ENCODE measurements around the gene AKT1. TPM values are rescaled to one million over a fixed set of nuclear protein-coding genes. Genes with fewer than 3 reads are reported as not detected.

AKT1 gene
- total and polyA plus RNA-seq, 2 of the 13 experiments (the other 11 are each of a cell fraction or from before 2014, with no cell fraction given) = 96.2 to 116 TPM

DNA sequence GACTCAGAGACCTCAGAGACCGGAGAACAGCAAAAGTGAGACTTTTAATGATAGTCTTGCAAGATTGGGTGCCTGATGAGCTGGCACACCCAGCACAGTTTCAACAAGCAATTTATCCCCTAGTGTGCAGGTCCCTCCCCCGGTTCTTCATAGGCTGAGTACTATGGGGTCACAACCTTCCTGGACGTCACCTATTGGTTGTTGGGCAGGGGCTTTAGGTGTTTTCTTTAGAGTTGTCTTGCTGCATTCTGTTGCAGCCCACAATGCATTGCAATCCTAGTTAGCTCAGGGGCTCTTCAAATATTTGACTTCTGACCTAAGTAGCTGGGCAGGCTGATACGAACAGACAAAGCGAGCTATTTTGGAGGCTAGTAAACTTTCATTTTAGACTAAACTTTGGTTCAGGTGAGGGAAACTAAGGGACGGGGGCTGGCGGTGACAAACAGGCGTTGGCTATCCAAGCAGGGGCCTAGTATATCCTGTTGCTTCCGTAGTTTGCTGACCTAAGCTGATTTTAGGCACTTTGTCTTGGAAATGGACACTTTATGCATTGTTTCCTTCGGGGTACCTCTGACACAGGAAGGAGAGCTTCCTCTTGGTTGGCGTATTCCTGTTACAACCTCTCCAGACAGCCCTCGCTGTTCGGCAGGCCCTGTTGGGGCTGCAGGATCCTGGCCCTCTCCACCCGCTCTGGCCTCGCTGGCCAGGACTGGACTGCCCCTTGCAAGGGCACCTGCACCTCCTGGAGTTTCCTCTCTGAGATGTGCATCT is 28.5 kb downstream of the AKT1 start (continued):
- no peak for TF ChIP-seq ZSCAN22 (CRISPR knock-in tag; IDR thresholded peaks at IDR 0.05)
- no peak for TF ChIP-seq KAT2B (IDR thresholded peaks at IDR 0.05; ENCODE audit: borderline replicate concordance, low read depth, low read length)
- peak; percentile 12; the same call in 1 of the 2 replicates for TF ChIP-seq ZNF160 (CRISPR knock-in tag; IDR thresholded peaks at IDR 0.05)
- no peak for TF ChIP-seq ZNF724P (CRISPR knock-in tag; IDR thresholded peaks at IDR 0.05; ENCODE audit: borderline replicate concordance)
- no peak for TF ChIP-seq ZNF34 (CRISPR knock-in tag; IDR thresholded peaks at IDR 0.05; ENCODE audit: borderline replicate concordance)
- TF ChIP-seq FOXC1 (CRISPR knock-in tag; IDR thresholded peaks at IDR 0.05; ENCODE audit: borderline replicate concordance) = no peak
- no peak for TF ChIP-seq DNMT1 (CRISPR knock-in tag; IDR thresholded peaks at IDR 0.05)
- TF ChIP-seq, protein P1, sequence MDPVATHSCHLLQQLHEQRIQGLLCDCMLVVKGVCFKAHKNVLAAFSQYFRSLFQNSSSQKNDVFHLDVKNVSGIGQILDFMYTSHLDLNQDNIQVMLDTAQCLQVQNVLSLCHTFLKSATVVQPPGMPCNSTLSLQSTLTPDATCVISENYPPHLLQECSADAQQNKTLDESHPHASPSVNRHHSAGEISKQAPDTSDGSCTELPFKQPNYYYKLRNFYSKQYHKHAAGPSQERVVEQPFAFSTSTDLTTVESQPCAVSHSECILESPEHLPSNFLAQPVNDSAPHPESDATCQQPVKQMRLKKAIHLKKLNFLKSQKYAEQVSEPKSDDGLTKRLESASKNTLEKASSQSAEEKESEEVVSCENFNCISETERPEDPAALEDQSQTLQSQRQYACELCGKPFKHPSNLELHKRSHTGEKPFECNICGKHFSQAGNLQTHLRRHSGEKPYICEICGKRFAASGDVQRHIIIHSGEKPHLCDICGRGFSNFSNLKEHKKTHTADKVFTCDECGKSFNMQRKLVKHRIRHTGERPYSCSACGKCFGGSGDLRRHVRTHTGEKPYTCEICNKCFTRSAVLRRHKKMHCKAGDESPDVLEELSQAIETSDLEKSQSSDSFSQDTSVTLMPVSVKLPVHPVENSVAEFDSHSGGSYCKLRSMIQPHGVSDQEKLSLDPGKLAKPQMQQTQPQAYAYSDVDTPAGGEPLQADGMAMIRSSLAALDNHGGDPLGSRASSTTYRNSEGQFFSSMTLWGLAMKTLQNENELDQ (CRISPR knock-in tag; IDR thresholded peaks at IDR 0.05; ENCODE audit: borderline replicate concordance) = no peak
- no peak for TF ChIP-seq ADNP (CRISPR knock-in tag; IDR thresholded peaks at IDR 0.05)
- TF ChIP-seq NBN (conservative IDR thresholded peaks at IDR 0.05) = no peak
